Mesodermal cell (in vitro differentiated cells): ENCODE results near the gene NAGK. TPM values are rescaled to one million over a fixed set of nuclear protein-coding genes. Genes with fewer than 3 reads are reported as not detected.
A peak's percentile ranks its signal among the peaks of the same experiment; 100 is the strongest.
"Not testable (repeated sequence)": the region's sequence is repeated elsewhere in the genome, so short reads cannot be mapped to it uniquely, and the experiment has no call there.

ENCODE experiments used
- H3K27ac ChIP-seq: 2 replicates; pipeline ENCODE4 v1.7.0; 2013; ENCODE audit warnings: mild to moderate bottlenecking, low read depth, low read length, moderate library complexity; ENCODE audit not compliant: severe bottlenecking
- H3K36me3 ChIP-seq: 2 replicates; pipeline ENCODE4 v1.7.1; 2013; ENCODE audit warnings: mild to moderate bottlenecking, low read length, moderate library complexity; ENCODE audit not compliant: control insufficient read depth, insufficient read depth
- H3K4me1 ChIP-seq: one replicate; pipeline ENCODE4 v1.7.1; 2013; ENCODE audit warnings: mild to moderate bottlenecking, low read length; ENCODE audit not compliant: insufficient read depth, control insufficient read depth, poor library complexity, severe bottlenecking
- H3K4me3 ChIP-seq: 2 replicates; pipeline ENCODE4 v1.7.0; 2013; ENCODE audit warnings: low read length, control low read depth, mild to moderate bottlenecking; ENCODE audit not compliant: insufficient read depth, poor library complexity, severe bottlenecking; ENCODE audit errors: extremely low read depth
- H3K9me3 ChIP-seq: 2 replicates; pipeline ENCODE4 v1.7.1; 2013; ENCODE audit warnings: mild to moderate bottlenecking, low read length, moderate library complexity; ENCODE audit not compliant: control insufficient read depth
- WGBS, 2 experiments: methylation state at CpG; one replicate each; pipeline ENCODE4 v1.1.5; 2013; ENCODE audit warnings: missing lambda C conversion rate in 2 of 2; ENCODE audit not compliant: insufficient coverage in 2 of 2; 5-methylcytosine and 5-hydroxymethylcytosine counted together
- polyA plus RNA-seq, 2 experiments: library from polyadenylated mRNA; stranded (reverse); fragments of 50-300 nt; gene quantifications; one replicate each; pipeline ENCODE4 v1.2.3, GENCODE V29; 2013

NAGK gene
- 71.1 TPM for polyA plus RNA-seq (2013, experiment 1 of 2)
- 58.7 TPM for polyA plus RNA-seq (2013, experiment 2 of 2)

DNA sequence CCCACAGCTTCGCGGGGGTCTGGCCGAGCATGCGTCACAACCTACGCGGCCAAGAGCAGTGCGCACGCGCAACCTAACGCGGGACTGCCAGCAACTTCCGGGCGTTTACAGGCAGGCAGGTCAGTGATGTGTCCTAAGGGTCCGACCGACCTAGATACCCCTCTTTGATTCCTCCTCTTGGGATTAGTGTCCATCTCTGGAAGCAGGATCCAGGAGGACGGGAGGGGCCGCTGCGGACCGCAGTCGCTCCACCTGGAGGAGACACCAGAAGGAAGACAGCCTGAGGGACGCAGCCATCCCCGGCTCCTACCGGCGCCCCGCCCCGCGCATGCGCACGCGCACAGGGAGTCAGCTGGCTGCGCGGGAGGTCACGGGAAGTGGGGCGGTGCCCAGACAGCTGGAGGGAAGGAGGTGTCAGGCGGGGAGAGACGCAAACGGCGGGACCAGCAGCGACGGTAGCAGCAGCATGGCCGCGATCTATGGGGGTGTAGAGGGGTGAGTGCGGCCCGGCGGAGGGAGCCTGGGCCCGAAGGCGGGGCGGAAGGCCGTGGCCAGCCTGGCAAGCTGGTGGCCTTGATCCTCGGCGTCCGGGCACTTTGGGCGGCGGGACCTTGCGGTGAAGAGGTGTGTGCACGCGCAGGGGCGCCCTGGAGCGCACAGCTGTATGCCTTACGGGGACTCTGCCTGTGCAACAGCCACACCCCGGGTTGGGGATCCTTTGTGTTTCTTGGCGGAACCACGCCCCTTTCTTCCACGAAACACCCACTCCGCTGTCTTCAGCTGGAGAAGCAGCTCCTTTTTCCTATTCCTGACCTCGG is at the start of gene NAGK:
Gene NAGK (plus strand): TSS at position 431 of the 818 bp plus-strand sequence. CDS start 36 bp downstream, at position 467.
- Histone ChIP-seq H3K27ac (peak within 1 kb of the TSS; percentile 78), H3K9me3 (no peaks in the 10 kb centered on the region), H3K4me3 (peak within 1 kb of the TSS; percentile 87), H3K36me3 (peaks cover 30% of the 10 kb centered on the region), H3K4me1 (peaks cover 7% of the 10 kb centered on the region)
- WGBS, 2 experiments: 0 to 1% methylated on average over 50 to 55 of the region's 66 CpGs

DNA sequence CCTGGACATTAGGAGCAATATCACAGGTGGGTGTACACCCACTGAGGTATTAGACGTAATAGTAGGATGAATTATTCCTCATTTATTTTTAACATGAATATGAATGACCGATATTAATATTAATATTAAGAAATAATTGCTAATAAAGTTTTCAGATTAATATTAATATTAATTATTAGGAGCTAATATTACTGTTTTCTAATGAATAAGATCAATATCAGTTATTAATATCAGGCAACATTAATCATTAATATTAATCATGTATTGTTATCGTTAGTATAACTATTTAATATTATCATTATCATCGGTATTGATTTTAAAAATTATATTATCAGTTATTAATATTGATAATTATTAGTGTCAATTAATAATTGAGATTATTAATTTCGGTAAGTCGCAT is 48.5 kb upstream of the NAGK start:
- not testable (repeated sequence) for H3K4me1 ChIP-seq, H3K36me3 ChIP-seq, H3K4me3 ChIP-seq, H3K9me3 ChIP-seq, H3K27ac ChIP-seq
- WGBS, 2 experiments: 80% methylated on average over 2 of the region's 6 CpGs; no CpG with 5 or more reads in 1 of the 2 experiments

DNA sequence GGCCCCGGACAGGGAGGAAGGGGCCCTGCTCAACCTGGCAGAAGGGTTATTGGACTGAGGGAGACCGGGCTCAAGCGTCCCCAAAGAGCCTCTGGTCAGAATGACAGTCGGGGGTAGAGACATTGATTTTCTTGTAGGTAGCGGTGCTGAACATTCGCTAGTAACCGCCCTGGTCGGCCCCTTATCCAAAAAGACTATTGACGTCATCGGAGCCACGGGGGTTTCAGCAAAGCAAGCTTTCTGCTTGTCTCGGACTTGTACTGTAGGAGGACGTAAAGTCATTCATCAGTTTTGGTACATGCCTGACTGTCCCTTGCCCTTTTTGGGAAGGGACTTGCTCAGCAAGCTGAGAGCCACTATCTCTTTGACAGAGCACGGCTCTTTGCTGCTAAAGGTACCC is 47.1 kb upstream of the NAGK start:
- not testable (repeated sequence) for H3K36me3 ChIP-seq, H3K4me1 ChIP-seq, H3K9me3 ChIP-seq, H3K27ac ChIP-seq, H3K4me3 ChIP-seq
- 80 to 96% methylated on average over 4 to 6 of the region's 14 CpGs for WGBS, 2 experiments

GRCh38 chr2:71023553-71024243 is 44.8 kb upstream of the NAGK start:
- H3K9me3 ChIP-seq, H3K36me3 ChIP-seq, H3K4me1 ChIP-seq, H3K27ac ChIP-seq, H3K4me3 ChIP-seq: not testable (repeated sequence)
- 79 to 80% methylated on average over 10 to 11 of the region's 15 CpGs for WGBS, 2 experiments

DNA sequence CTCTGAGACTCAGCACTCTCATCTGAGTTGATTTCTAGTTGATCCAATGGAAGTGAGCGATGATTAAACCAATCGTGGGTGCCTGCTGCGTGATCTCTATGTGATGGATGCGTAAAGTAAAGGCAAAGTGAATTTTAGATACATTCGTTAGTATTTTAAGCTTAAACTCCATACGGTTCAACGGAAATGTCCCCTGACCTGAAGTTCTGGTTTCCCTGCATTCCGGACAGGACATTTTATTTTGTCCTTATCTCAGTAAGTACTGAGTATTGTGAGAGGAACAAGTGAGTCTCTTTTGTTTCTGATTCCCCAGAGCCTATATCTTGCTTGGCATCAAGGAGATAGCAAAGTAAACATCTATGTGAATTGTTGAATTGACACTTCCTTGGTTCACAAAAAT is 32.2 kb upstream of the NAGK start:
- 91% methylated on average over 5 of the region's 8 CpGs; no CpG with 5 or more reads in 1 of the 2 experiments for WGBS, 2 experiments

GRCh38 chr2:71042287-71042686 is 26.2 kb upstream of the NAGK start:
- Histone ChIP-seq H3K4me1 (peaks cover under 1% of the 10 kb centered on the region), H3K9me3 (no peaks in the 10 kb centered on the region), H3K4me3 (no peak overlapping the region), H3K36me3 (no peaks in the 10 kb centered on the region), H3K27ac (no peak overlapping the region)
- WGBS, 2 experiments: 100% methylated on average over 1 of the region's 4 CpGs; no CpG with 5 or more reads in 1 of the 2 experiments

More for the DNA sequence above, 32.2 kb upstream of the NAGK start:
- H3K27ac ChIP-seq, H3K4me3 ChIP-seq, H3K9me3 ChIP-seq, H3K4me1 ChIP-seq, H3K36me3 ChIP-seq: not testable (repeated sequence)

DNA sequence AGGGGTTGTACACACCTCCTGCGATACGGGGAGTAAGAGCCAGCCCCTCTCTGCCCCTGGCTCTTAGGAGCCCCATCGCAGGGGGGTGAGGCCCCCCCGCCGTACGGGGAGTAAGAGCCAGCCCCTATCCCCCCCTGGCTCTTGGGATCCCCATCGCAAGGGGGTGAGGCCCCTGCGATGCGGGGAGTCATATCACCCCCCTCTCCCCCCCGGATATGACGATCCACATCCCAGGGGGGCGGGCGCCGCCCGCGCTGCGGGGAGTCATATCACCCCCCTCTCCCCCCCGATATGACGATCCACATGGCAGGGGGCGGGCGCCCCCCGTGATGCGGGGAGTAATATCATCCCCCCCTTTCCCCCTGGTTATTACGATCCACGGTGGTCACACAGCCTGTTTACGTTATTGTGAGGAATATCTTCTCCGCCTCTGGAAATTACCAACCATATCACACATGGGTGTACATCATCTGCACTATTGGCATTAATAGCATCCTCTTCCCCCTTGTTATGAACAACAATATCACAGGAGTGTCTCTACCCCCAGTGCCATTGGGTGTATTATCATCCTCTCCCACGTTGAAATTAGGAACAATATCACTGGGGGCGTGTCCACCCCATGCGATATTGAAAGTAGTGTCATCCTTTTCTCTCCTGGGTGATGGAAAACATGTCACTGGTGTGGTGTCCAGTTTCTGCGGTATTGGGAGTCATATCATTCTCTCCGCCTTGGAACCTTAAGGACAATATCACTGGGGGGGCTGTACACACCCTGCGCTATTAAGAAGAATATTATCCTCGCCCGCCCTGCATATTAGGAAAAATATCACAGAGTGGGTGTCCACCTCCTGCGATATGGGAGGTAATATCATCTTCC is 24.7 kb upstream of the NAGK start:
- Histone ChIP-seq H3K9me3 (no peaks in the 10 kb centered on the region), H3K4me1 (peaks cover 10% of the 10 kb centered on the region), H3K27ac (no peak overlapping the region), H3K36me3 (no peaks in the 10 kb centered on the region), H3K4me3 (no peak overlapping the region)
- WGBS, 2 experiments: 80 to 89% methylated on average over 9 to 10 of the region's 36 CpGs

GRCh38 chr2:71045151-71045550 is 23.3 kb upstream of the NAGK start:
- 73 to 96% methylated on average over 3 to 5 of the region's 7 CpGs for WGBS, 2 experiments
- Histone ChIP-seq H3K9me3 (no peaks in the 10 kb centered on the region), H3K36me3 (no peaks in the 10 kb centered on the region), H3K4me1 (peaks cover 10% of the 10 kb centered on the region), H3K27ac (no peak overlapping the region), H3K4me3 (no peak overlapping the region)

GRCh38 chr2:71045865-71046548 is 22.4 kb upstream of the NAGK start:
- Histone ChIP-seq H3K9me3 (no peaks in the 10 kb centered on the region), H3K4me3 (no peak overlapping the region), H3K4me1 (peaks cover 10% of the 10 kb centered on the region), H3K36me3 (no peaks in the 10 kb centered on the region), H3K27ac (no peak overlapping the region)
- 86 to 94% methylated on average over 13 to 19 of the region's 23 CpGs for WGBS, 2 experiments

GRCh38 chr2:71048096-71048495 is 20.4 kb upstream of the NAGK start:
- Histone ChIP-seq H3K9me3 (no peaks in the 10 kb centered on the region), H3K36me3 (no peaks in the 10 kb centered on the region), H3K4me3 (no peak overlapping the region), H3K4me1 (peaks cover 10% of the 10 kb centered on the region), H3K27ac (no peak overlapping the region)
- 91 to 96% methylated on average over 5 to 6 of the region's 7 CpGs for WGBS, 2 experiments
